HG02943 (cell line): ENCODE measurements around the gene KCNIP2.
"Not testable (repeated sequence)": the region's sequence is repeated elsewhere in the genome, so short reads cannot be mapped to it uniquely, and the experiment has no call there.

Source experiments
- ATAC-seq: cut with Tn5 transposase; IDR thresholded peaks from one replicate; pipeline ENCODE4 v1.9.1; 2021; ENCODE audit warnings: mild to moderate bottlenecking, low read depth, moderate library complexity; ENCODE audit not compliant: unreplicated experiment

The KCNIP2 gene

DNA sequence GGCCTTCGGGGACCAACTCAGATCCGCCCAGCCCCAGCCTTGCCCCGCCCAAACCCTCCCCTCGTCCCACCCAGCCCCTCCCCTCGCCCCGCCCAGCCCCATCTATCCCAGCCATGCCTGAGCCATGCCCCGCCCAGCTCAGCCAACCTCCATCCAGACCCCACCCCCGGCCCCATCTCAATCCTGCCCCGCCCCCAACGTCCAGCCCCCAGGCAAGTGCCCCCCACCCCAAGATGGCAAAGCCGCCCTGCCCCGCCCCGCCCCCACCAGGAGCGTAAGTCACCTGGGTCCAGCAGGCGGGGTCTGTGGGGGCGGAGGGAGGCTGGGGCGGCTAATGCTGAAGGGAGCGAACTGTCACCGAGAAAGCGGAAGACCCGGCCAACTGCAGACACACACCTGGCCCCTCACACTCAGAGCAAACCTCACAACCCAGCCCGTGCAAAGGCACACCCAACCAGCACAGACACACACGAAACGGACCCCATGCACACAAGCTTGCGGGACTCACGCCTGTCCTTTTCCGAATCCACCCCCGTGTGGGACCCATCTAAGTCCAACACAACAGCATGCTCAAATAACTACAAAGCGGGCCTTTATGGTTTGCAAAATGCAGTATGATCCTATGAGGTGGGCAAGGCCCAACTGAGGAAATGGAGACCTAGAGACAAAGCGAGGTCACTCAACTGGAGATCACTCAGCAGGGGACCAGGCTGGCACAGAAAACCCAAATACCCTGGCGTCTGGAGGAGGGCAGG lies 13.9 kb downstream of the KCNIP2 start:
- ATAC-seq, result peak; percentile 24

DNA sequence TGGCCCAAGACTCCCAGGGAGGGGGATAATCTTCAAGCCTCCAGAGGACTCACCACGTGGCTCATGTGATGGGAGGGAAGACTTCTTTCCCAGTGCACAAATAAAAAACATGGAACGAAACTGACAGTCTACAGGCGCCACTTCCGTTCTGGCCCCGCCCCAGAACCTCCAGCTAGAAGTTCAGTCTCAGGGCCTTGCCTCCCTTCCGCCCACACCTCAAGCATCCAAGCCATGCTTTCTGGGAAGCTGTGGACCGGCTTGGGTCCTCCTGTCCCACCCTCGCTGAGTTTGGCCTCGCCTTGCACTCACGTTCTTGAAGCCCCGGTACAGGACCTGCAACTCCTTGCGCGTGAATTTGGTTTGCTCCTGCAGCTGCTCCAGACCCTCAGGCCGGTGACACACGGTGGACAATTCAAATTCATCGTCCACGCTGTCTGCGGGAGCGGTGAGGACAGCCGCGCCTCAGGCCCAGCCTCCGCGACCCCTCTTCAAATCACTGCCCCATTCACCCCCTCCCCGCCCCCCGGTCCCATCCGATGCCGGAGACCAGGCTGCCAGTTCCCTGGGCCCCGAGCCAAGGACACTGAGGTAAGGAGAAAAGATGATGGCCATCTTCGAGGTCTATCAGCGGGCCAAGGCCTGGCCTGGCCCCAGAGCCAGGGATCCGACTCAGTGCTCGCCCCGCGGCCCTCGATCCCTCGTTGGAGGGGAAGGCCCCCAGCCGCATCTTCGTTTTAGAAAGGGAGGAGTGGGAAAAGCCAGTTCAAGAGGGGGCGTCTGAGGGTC lies 14.6 kb downstream of the KCNIP2 start:
- no peak for ATAC-seq

- no peak for ATAC-seq
These were observed 15.5 kb downstream of the KCNIP2 start for GRCh38 chr10:101827919-101828600.

DNA sequence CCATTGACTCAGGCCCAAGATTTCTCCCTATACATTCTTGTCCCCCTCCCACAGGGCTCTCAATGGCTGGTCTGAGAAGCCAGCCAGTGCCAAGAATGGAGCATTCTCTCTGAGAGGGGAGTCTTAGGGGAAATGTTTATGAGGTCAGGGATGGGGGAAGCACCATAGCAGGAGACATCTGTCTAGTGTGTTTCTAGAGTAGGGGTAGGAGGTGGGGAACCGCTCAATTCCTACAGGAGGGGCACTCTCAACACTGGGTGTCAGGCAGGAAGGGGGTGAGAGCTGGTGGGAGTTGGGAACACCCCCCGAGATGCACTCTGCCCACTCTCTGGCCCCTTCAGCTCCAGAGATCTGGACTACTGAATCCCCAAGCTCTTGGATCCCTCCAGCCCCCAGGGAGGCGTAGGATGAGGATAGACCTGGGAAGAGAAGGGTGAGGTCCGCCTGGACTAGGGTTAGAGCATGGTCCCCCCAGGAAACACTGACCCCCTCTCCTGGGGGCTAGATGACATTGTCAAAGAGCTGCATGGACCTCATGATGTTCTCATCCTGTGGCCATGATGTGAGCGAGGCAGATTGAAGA lies 16.7 kb downstream of the KCNIP2 start:
- no peak for ATAC-seq

GRCh38 chr10:101824736-101825135 lies 18.9 kb downstream of the KCNIP2 start:
- ATAC-seq, result no peak

GRCh38 chr10:101818872-101819633 lies 24.5 kb downstream of the KCNIP2 start:
- peak; percentile 6 for ATAC-seq

DNA sequence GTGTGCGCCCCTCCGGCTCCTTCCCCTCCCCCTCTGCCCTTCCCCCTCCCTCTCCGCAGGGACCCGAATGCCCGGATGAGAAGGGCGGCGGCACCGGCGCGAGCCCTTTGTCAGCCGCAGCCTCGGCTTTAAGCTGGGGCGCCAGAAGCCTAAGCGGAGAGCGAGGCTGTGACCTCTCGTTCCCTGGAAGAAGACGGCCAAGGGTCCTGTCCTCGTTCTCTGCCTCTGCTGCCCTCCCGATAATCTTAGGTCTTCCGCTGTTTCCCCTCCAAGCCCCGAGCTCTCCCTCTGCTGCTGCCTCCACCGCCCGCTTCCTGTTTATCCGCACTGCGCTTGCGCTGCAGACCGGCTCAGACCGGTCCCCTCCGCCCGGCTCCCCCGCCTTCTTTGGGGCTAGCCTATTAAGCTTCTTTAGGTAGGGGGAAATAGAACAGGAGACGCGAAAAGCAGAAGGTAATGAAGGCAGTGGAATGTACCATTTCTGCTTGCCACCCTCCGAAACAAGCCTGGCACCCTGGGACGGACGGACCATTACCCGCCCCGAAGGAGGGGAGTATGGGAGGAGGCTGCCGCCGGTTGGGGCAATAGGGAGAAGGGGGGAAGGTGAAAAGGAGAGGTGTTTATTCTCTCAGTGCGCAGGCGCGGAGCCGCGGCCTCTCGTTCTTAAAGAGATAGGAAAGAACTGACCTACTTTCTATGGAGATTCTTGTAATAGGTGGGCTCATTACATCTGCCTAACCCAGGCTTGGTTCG lies 25.3 kb downstream of the KCNIP2 start, which contains the start of gene OGA:
OGA (minus strand) TSS at position 326 of the 753 bp plus-strand sequence. CDS start 422 bp downstream, outside the sequence.
- ATAC-seq, result peak; percentile 85

DNA sequence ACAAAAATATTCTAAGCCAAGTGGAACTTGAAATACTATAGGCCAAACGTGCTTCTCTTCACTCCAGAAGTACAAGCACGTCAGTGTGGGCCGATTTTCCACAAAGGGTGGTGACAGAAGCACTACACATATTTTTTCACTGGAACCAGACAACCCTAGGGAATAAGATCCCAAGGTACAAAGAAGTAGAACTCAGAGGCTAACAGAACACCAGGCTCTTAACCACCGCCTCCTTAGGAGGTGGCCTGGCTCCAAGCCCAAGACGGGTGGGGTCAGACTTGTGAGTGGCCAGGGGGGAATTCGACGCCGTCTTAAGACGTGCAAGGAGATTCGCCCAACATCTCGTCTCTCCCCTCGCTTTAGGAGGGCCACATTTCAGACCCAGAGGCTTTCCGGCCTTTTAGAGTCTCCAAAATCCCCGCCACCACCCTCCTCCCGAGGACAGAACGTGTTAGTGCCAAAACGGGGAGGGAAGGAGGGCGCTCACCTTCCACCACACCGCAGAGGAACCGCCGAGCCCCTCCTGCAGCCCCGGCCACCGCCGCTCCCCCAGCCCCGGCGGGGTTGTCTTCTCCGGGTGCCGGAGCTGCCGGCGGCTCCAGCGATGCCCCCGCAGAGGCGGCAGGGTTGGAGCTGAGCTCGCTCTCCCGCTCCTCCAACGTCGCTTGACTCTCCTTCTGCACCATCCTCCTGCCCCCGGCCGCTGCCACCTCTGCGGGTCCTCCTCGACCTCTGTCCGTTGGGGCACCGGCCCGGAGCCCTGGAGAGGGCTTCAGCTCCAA lies 26.1 kb downstream of the KCNIP2 start:
- no peak for ATAC-seq

GRCh38 chr10:101816913-101817336 lies 26.7 kb downstream of the KCNIP2 start:
- ATAC-seq, result no peak

- no peak for ATAC-seq
These were observed 27.2 kb downstream of the KCNIP2 start for GRCh38 chr10:101816376-101816775.

DNA sequence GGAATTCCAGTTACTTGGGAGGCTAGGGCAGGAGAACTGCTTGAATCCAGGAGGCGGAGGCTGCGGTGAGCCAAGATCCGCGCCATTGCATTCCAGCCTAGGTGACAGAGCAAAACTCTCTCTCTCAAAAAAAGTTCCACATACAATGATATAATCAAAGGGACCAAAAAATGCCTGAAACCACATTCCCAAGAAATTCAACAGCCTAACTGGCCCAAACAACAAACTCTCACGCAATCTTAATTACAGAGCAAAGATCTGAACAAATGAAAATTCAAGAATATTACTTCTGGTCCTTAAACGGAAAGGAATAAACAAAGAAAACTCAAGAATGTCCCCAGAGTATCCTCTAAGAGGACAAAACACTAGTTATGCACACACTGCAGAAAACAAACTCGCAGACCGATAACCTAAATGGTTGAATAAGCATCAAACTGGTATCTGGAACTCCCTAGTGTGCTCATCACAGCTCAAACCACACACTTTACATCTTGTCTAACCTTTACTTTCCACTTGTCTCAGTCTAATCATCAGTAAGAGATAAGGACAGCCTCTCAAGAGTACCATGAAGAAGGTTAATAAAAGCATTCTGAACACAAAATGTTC lies 29.0 kb downstream of the KCNIP2 start:
- no peak for ATAC-seq

DNA sequence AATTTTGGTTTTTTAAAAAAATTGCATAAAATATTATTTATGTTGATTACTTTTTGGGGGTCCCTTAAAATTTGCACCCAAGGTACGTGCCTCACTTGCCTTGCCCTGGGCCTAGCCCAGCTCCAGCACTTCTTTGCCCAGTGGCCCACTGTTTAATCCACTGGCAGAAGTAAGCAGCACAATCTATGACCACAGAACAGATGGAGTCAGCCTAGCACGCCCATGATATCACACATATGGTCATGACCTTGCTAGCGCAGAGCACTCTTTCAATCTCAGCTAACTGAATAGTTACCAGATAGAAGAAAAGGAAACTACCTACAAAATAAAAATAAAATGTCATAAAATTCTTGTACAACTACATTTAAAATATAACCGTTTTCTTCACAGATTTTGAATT lies 31.0 kb downstream of the KCNIP2 start:
- ATAC-seq, result no peak

DNA sequence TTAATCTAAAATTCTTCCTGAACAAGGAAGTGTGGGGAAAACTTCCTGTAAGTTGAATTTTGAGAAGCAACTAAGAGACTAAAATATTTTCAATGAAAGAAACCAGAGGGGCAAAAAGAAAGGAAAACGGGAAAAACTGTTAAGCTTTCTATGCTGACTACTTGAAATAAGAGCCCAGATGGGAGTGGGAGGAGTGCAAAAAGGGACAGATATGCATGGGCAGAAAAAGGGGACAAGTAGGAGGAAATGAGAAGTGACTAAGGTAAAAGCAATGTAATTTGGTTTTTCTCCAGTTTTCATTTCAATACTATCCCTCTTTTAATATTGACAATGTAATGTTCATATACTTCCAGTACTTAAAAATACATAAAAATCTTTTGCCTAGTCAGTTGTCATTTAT lies 36.4 kb downstream of the KCNIP2 start:
- no peak for ATAC-seq

DNA sequence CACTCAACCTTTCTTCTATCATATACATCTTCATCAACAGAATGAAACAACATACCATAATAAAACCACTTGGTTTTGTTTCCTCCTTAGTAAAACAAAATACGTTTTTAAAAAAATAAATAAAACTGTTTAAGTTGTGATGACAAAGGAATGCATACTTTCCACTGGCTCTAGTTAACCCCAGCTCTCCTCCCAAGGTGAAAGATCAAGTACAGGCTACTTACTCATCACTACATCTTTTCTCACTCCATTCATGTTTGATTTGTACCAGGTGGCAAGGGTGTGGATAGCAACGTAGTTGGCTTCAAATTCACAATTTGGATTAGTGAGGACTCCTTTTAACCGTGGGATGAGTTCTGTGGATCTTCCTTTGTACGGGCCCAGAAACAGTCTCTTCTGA lies 40.1 kb downstream of the KCNIP2 start:
- no peak for ATAC-seq

DNA sequence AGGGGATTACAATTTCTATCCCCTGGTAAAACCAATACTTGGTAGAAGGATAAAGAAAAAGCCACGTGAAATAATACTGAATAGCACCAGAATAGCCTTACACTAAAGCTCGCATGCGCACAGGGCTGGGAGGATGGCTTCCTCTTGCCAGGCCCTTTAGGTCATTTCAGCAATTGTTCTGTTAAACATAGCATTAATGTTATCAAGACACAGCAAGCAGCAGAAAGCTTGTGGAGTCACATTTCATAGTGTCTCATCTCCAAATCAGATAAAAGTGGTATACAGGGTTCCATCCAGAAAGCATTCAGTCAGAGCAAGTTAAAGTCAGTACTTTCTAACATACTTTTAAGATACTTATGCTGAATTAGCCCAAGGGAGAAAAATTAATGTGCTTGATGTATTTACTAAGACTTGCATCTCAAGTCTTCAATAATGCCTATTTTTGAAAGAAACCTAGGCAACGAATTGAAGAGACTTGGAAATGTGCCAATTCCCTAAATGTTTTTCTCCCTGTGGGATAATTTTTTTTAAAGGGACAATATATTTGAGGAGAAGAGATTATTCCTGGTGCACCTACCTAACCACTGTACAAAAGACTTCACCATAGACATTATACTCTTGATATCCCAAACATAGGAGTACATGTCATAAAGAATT lies 46.1 kb downstream of the KCNIP2 start:
- ATAC-seq, result no peak

DNA sequence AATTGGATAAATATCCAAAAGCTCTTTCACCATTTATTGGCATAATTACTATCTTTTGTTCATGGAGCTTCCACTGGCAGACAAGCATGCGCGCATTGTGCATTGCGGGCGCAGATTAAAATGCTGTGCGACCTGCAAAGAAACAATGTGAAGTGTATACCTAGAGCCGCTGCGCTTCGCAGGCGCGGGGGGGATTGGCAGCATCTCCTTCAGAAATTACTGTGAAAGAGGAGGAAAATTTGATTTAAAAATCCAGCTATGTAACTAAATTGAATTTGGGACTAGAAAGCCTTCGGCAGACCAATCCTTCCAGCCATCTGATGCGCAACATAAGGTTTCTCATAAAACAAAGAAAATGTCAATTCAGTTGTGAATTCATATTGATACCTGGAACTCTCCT lies 50.1 kb downstream of the KCNIP2 start:
- no peak for ATAC-seq

GRCh38 chr10:101789686-101790085 lies 53.9 kb downstream of the KCNIP2 start:
- no peak for ATAC-seq

- not testable (repeated sequence) for ATAC-seq
These were observed 54.4 kb downstream of the KCNIP2 start for GRCh38 chr10:101789231-101789630.
